Breast epithelium (tissue), 3 donors: Measurements from ENCODE around the gene QSER1.

Experiments
- POLR2A ChIP-seq: fragments of 450-650 bp; IDR thresholded peaks from one replicate; pipeline ENCODE4 v1.6.1; 2016; ENCODE audit warnings: antibody characterized with exemption, mild to moderate bottlenecking, moderate library complexity
- TF ChIP-seq, protein P1 (sequence below), 3 donors: fragments of 450-650 bp; IDR thresholded peaks; one replicate each; pipeline ENCODE4 v1.5.1; 2016 to 2017; ENCODE audit warnings: antibody characterized with exemption in 3 of 3, mild to moderate bottlenecking in 3 of 3, moderate library complexity in 3 of 3

DNA sequence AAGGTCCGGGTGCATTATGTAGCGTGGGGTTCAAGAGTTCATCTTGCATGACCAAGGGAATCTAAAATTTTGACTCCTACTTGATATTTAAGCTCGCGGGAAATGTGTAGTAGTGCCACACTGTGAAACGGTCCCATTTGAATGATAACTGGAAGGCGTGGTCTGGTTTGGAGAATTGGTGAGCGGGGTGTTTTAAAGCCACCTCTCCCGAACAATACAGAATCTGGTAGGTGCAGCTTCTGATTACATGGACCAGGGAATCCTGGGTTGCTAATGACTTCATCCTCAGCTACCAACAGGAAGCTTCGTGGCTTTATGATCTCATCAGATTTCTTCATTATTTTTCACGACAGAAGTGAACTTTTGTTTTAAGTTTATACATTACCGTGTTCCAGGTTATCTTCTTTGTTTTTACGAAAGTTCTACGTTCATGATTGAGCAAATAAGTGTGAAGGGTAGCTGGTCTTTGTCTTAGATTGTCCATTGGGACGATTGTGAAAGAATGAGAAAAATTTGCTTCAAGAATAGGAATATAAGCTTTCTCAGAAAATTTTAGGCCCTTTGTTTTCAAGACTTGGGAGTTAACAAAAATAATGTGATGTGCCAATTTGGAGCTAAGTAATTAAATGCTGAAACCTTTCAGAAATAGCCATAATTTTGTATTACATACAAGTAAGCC, 1.7 kb downstream of the QSER1 start:
- TF ChIP-seq, protein P1, sequence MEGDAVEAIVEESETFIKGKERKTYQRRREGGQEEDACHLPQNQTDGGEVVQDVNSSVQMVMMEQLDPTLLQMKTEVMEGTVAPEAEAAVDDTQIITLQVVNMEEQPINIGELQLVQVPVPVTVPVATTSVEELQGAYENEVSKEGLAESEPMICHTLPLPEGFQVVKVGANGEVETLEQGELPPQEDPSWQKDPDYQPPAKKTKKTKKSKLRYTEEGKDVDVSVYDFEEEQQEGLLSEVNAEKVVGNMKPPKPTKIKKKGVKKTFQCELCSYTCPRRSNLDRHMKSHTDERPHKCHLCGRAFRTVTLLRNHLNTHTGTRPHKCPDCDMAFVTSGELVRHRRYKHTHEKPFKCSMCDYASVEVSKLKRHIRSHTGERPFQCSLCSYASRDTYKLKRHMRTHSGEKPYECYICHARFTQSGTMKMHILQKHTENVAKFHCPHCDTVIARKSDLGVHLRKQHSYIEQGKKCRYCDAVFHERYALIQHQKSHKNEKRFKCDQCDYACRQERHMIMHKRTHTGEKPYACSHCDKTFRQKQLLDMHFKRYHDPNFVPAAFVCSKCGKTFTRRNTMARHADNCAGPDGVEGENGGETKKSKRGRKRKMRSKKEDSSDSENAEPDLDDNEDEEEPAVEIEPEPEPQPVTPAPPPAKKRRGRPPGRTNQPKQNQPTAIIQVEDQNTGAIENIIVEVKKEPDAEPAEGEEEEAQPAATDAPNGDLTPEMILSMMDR (IDR thresholded peaks at IDR 0.05) = no peak
- no peak for TF ChIP-seq POLR2A
